ENCODE results near the gene CERCAM. TPM values are rescaled to one million over a fixed set of nuclear protein-coding genes. Genes with fewer than 3 reads are reported as not detected.
"Not testable (repeated sequence)": the region's sequence is repeated elsewhere in the genome, so short reads cannot be mapped to it uniquely, and the experiment has no call there.

CERCAM gene
- total and polyA plus RNA-seq, 12 donors, result 3.5 to 30.4 (median 10.0) TPM

GRCh38 chr9:128438343-128439109, 17.9 kb downstream of the CERCAM start:
- Histone ChIP-seq H3K4me1 (peaks cover 0 to 14% (median 8%) of the 10 kb centered on the region in 9 donors), H3K36me3 (peaks cover 0 to 7% (median 0%) of the 10 kb centered on the region in 9 donors), H3K27me3 (no peaks in the 10 kb centered on the region), H3K27ac (peak overlapping the region in 4 of 10 donors; percentile 1 to 56 (median 20)), H3K9me3 (no peaks in the 10 kb centered on the region), H3K4me3 (no peak overlapping the region)
- 29 to 31% methylated on average over 12 of the region's 12 CpGs for WGBS, 2 donors
- peak; percentile 93 to 99 (median 96) for TF ChIP-seq CTCF (IDR thresholded peaks at IDR 0.05)
- DNase-seq, result peak; percentile 84 to 90
- intact Hi-C loops (cut with DNase I), result loop anchor here in 2 of 10 donors (2.0 kb wide), 1 partner anchor 16 kb away; no protein-coding TSS in a partner anchor
- peak; percentile 88 to 96 (median 93) for ATAC-seq

- intact Hi-C loops (cut with DNase I), result loop anchor here in 2 of 10 donors (2.0 kb wide), 1 partner anchor 16 kb away; no protein-coding TSS in a partner anchor
- peaks cover 0 to 7% (median 0%) of the 10 kb centered on the region in 9 donors for H3K36me3 ChIP-seq
- H3K27me3 ChIP-seq, result no peaks in the 10 kb centered on the region
- no peaks in the 10 kb centered on the region for H3K9me3 ChIP-seq
- peak overlapping the region in 3 of 10 donors; percentile 1 to 56 (median 2) for H3K27ac ChIP-seq
- no peak overlapping the region for H3K4me3 ChIP-seq
- no peak for DNase-seq
- 83 to 86% methylated on average over 7 of the region's 7 CpGs for WGBS, 2 donors
- no peak for ATAC-seq
- peaks cover 0 to 14% (median 8%) of the 10 kb centered on the region in 9 donors for H3K4me1 ChIP-seq
- TF ChIP-seq CTCF (IDR thresholded peaks at IDR 0.05), result no peak
Observed at GRCh38 chr9:128439273-128439672, 18.6 kb downstream of the CERCAM start.

GRCh38 chr9:128442150-128442549, 21.5 kb downstream of the CERCAM start:
- Histone ChIP-seq H3K9me3 (no peaks in the 10 kb centered on the region), H3K27me3 (no peaks in the 10 kb centered on the region), H3K27ac (no peak overlapping the region), H3K4me1 (peaks cover 0 to 14% (median 8%) of the 10 kb centered on the region in 9 donors), H3K4me3 (no peak overlapping the region), H3K36me3 (no peaks in the 10 kb centered on the region)
- WGBS, 2 donors, result 40 to 44% methylated on average over 6 of the region's 6 CpGs
- DNase-seq (no peak), ATAC-seq (no peak)
- no peak for TF ChIP-seq CTCF (IDR thresholded peaks at IDR 0.05)
- intact Hi-C loops (cut with DNase I), result no loop called here

GRCh38 chr9:128446505-128446904, 25.8 kb downstream of the CERCAM start:
- H3K4me3 ChIP-seq; H3K9me3 ChIP-seq; H3K4me1 ChIP-seq; H3K27ac ChIP-seq; DNase-seq; H3K36me3 ChIP-seq; ATAC-seq; H3K27me3 ChIP-seq; intact Hi-C loops (cut with DNase I): not testable (repeated sequence)
- 90 to 93% methylated on average over 5 of the region's 5 CpGs for WGBS, 2 donors

GRCh38 chr9:128448746-128449145, 28.1 kb downstream of the CERCAM start:
- H3K4me1 ChIP-seq, result no peaks in the 10 kb centered on the region
- ATAC-seq (no peak), DNase-seq (no peak)
- H3K27me3 ChIP-seq, result no peaks in the 10 kb centered on the region
- peaks cover 0 to 6% (median 0%) of the 10 kb centered on the region in 11 donors for H3K9me3 ChIP-seq
- no peak for TF ChIP-seq CTCF (IDR thresholded peaks at IDR 0.05)
- intact Hi-C loops (cut with DNase I), result loop anchor here in 1 of 10 donors (2.0 kb wide), 1 partner anchor 58 kb away; no protein-coding TSS in a partner anchor
- H3K4me3 ChIP-seq, result no peak overlapping the region
- no peaks in the 10 kb centered on the region for H3K36me3 ChIP-seq
- WGBS, 2 donors, result 95 to 97% methylated on average over 2 of the region's 2 CpGs
- H3K27ac ChIP-seq, result no peak overlapping the region

Measured in heart right ventricle (tissue), 16 donors.